GM23338 (cell line): Measurements from ENCODE around the gene TYW1. TPM values are rescaled to one million over a fixed set of nuclear protein-coding genes. Genes with fewer than 3 reads are reported as not detected.
"Not testable (repeated sequence)": the region's sequence is repeated elsewhere in the genome, so short reads cannot be mapped to it uniquely, and the experiment has no call there.

Experiments
- ATAC-seq: fragments of 200-7000 bp; cut with Tn5 transposase; 3 replicates; pipeline ENCODE4 v1.9.1; 2020
- DNase-seq: peaks from one replicate; pipeline ENCODE4 v3.0.0-alpha.2; 2015; ENCODE audit warnings: low spot score
- H2AFZ ChIP-seq: fragments of 200-600 bp; sonication (generic); 2 replicates; pipeline ENCODE4 v1.8.0; 2016; ENCODE audit warnings: antibody characterized with exemption, mild to moderate bottlenecking, moderate library complexity
- H3F3A ChIP-seq: fragments of 200-600 bp; sonication (generic); replicated peaks from 2 replicates; pipeline ENCODE4 v1.8.0; 2017; ENCODE audit warnings: antibody characterized with exemption, mixed run types, low read depth
- H3K27ac ChIP-seq: fragments of 200-600 bp; sonication (generic); 2 replicates; pipeline ENCODE4 v1.6.1; 2016; ENCODE audit warnings: low read depth
- H3K27me3 ChIP-seq: fragments of 200-600 bp; sonication (generic); 2 replicates; pipeline ENCODE4 v1.8.0; 2016; ENCODE audit warnings: mild to moderate bottlenecking, mixed run types, moderate library complexity; ENCODE audit not compliant: insufficient read depth
- H3K36me3 ChIP-seq: fragments of 200-600 bp; sonication (generic); 2 replicates; pipeline ENCODE4 v1.8.0; 2016; ENCODE audit warnings: mild to moderate bottlenecking; ENCODE audit not compliant: insufficient read depth
- H3K4me1 ChIP-seq: fragments of 200-600 bp; sonication (generic); 2 replicates; pipeline ENCODE4 v1.8.0; 2016; ENCODE audit warnings: mild to moderate bottlenecking, moderate library complexity; ENCODE audit not compliant: insufficient read depth
- H3K4me2 ChIP-seq: fragments of 200-600 bp; sonication (generic); 2 replicates; pipeline ENCODE4 v1.7.1; 2017; ENCODE audit warnings: mixed run types
- H3K4me3 ChIP-seq: fragments of 200-600 bp; sonication (generic); 2 replicates; pipeline ENCODE4 v1.6.1; 2016; ENCODE audit warnings: mixed run types
- H3K79me2 ChIP-seq: fragments of 200-600 bp; sonication (generic); replicated peaks from 2 replicates; pipeline ENCODE4 v1.8.0; 2017; ENCODE audit warnings: mild to moderate bottlenecking; ENCODE audit not compliant: insufficient read depth
- H3K9me2 ChIP-seq: fragments of 200-600 bp; sonication (generic); 2 replicates; pipeline ENCODE4 v1.8.0; 2017; ENCODE audit not compliant: insufficient read depth
- H4K20me1 ChIP-seq: fragments of 200-600 bp; sonication (generic); replicated peaks from 2 replicates; pipeline ENCODE4 v1.8.0; 2017; ENCODE audit warnings: mild to moderate bottlenecking; ENCODE audit not compliant: insufficient read depth
- H3K27ac Mint-ChIP-seq: 2 replicates; pipeline ENCODE4 v1.8.0; 2020; ENCODE audit warnings: inconsistent platforms, mild to moderate bottlenecking, moderate library complexity, mixed read lengths
- H3K27me3 Mint-ChIP-seq: 3 replicates; pipeline ENCODE4 v1.8.0; 2022; ENCODE audit warnings: low read depth, mild to moderate bottlenecking, moderate library complexity, mixed read lengths, inconsistent platforms; ENCODE audit not compliant: insufficient read depth, poor library complexity
- H3K36me3 Mint-ChIP-seq: 3 replicates; pipeline ENCODE4 v1.8.0; 2021; ENCODE audit warnings: low read depth, mild to moderate bottlenecking, inconsistent platforms, moderate library complexity, mixed read lengths
- H3K4me1 Mint-ChIP-seq: 3 replicates; pipeline ENCODE4 v1.8.0; 2020; ENCODE audit warnings: mild to moderate bottlenecking, inconsistent platforms, mixed read lengths
- H3K4me3 Mint-ChIP-seq: 3 replicates; pipeline ENCODE4 v1.8.0; 2021; ENCODE audit warnings: moderate library complexity, mild to moderate bottlenecking, inconsistent platforms, mixed read lengths
- H3K9me3 Mint-ChIP-seq: 3 replicates; pipeline ENCODE4 v1.8.0; 2020; ENCODE audit warnings: moderate library complexity, mild to moderate bottlenecking, inconsistent platforms, mixed read lengths
- CREB1 ChIP-seq: fragments of 250-450 bp; sonication (Bioruptor Pico); IDR thresholded peaks from 2 replicates; pipeline ENCODE4 v1.5.0; 2020; ENCODE audit warnings: low read depth, mild to moderate bottlenecking, moderate library complexity
- CTCF ChIP-seq, 2 experiments: fragments of 200-600 bp in 1 of 2; sonication (generic) in 1 of 2; conservative IDR thresholded peaks; 2 replicates each; pipeline versions ENCODE4 v1.5.1 to v1.6.1; 2016 to 2017; ENCODE audit warnings: antibody characterized with exemption in 2 of 2, low read depth in 2 of 2, mild to moderate bottlenecking in 2 of 2, moderate library complexity in 1 of 2
- ETS1 ChIP-seq: IDR thresholded peaks from 2 replicates; pipeline ENCODE4 v1.6.1; 2016; ENCODE audit warnings: antibody characterized with exemption
- EZH2 ChIP-seq: fragments of 200-600 bp; sonication (generic); IDR thresholded peaks from one replicate; pipeline ENCODE4 v1.8.0; 2017; ENCODE audit warnings: antibody characterized with exemption, mild to moderate bottlenecking, low read depth; ENCODE audit not compliant: unreplicated experiment
- EZH2phosphoT487 ChIP-seq: fragments of 200-600 bp; sonication (generic); IDR thresholded peaks from one replicate; pipeline ENCODE4 v1.8.1; 2018; ENCODE audit warnings: antibody characterized with exemption; ENCODE audit not compliant: unreplicated experiment
- JUNB ChIP-seq: IDR thresholded peaks from one replicate; pipeline ENCODE4 v1.6.1; 2016; ENCODE audit warnings: antibody characterized with exemption; ENCODE audit not compliant: unreplicated experiment
- NANOG ChIP-seq: IDR thresholded peaks from 2 replicates; pipeline ENCODE4 v1.6.1; 2016; ENCODE audit warnings: antibody characterized with exemption, borderline replicate concordance
- POLR2AphosphoS5 ChIP-seq: IDR thresholded peaks from 2 replicates; pipeline ENCODE4 v1.6.1; 2016; ENCODE audit warnings: antibody characterized with exemption, low read depth
- REST ChIP-seq: IDR thresholded peaks from one replicate; pipeline ENCODE4 v1.6.1; 2018; ENCODE audit warnings: antibody characterized with exemption; ENCODE audit not compliant: unreplicated experiment
- STAT1 ChIP-seq: IDR thresholded peaks from one replicate; pipeline ENCODE4 v1.6.1; 2016; ENCODE audit warnings: antibody characterized with exemption; ENCODE audit not compliant: unreplicated experiment
- ZNF114 ChIP-seq: fragments of 250-450 bp; sonication (Bioruptor Pico); IDR thresholded peaks from 2 replicates; pipeline ENCODE4 v1.5.0; 2020; ENCODE audit warnings: mild to moderate bottlenecking, moderate library complexity
- ZNF331 ChIP-seq: fragments of 250-450 bp; sonication (Bioruptor Pico); IDR thresholded peaks from 2 replicates; pipeline ENCODE4 v1.5.0; 2020; ENCODE audit warnings: low read depth, mild to moderate bottlenecking, moderate library complexity
- polyA plus RNA-seq: library from polyadenylated mRNA; unstranded; fragments of >200 nt; fragmentation: Nextera tagmentation; extraction: Ambion mirVana; gene quantifications from 2 replicates; pipeline ENCODE4 v1.2.1, GENCODE V29; 2016
- total RNA-seq: library from RNA; depleted of rRNA; stranded (reverse); fragments of >200 nt; shearing (Covaris generic); gene quantifications from 2 replicates; pipeline ENCODE4 v1.2.3, GENCODE V29; 2014

The TYW1 gene
- total and polyA plus RNA-seq, 2 experiments from 2014 or later: 15.2 to 18.1 TPM

GRCh38 chr7:67206452-67206851 lies 209.8 kb downstream of the TYW1 start (continued):
- TF ChIP-seq ZNF114 (CRISPR knock-in tag) (no peak), JUNB (no peak), POLR2AphosphoS5 (no peak), ETS1 (no peak)

GRCh38 chr7:67208656-67209055 lies 212.0 kb downstream of the TYW1 start:
- H3K27me3 ChIP-seq, H3K4me3 Mint-ChIP-seq, H4K20me1 ChIP-seq, H3K79me2 ChIP-seq, H3K36me3 ChIP-seq, H3K9me2 ChIP-seq, H3K4me1 ChIP-seq, ATAC-seq, H3K36me3 Mint-ChIP-seq, H3K4me3 ChIP-seq, H3K4me1 Mint-ChIP-seq, H3K9me3 Mint-ChIP-seq, H3K27me3 Mint-ChIP-seq, H3K4me2 ChIP-seq, DNase-seq, H3K27ac ChIP-seq, H3K27ac Mint-ChIP-seq, H2AFZ ChIP-seq, H3F3A ChIP-seq: not testable (repeated sequence)

- Histone ChIP-seq H3K4me2 (no peak overlapping the region), H4K20me1 (no peaks in the 10 kb centered on the region), H3K4me3 (no peak overlapping the region), H3K27me3 (no peaks in the 10 kb centered on the region), H3K79me2 (no peaks in the 10 kb centered on the region), H3K4me1 (no peaks in the 10 kb centered on the region), H2AFZ (no peak overlapping the region), H3K36me3 (no peaks in the 10 kb centered on the region), H3F3A (no peaks in the 10 kb centered on the region), H3K27ac (no peak overlapping the region), H3K9me2 (no peaks in the 10 kb centered on the region; the same call in 1 of the 2 replicates)
- ATAC-seq: no peak
- Mint-ChIP-seq H3K4me3 (no peak overlapping the region), H3K27me3 (peaks cover 2% of the 10 kb centered on the region), H3K9me3 (no peaks in the 10 kb centered on the region), H3K27ac (no peak overlapping the region), H3K4me1 (no peaks in the 10 kb centered on the region; the same call in 1 of the 3 replicates), H3K36me3 (no peaks in the 10 kb centered on the region)
- TF ChIP-seq EZH2: no peak
- no peak for DNase-seq
Observed at GRCh38 chr7:67209256-67209655, 212.6 kb downstream of the TYW1 start.

GRCh38 chr7:67210567-67210966 lies 213.9 kb downstream of the TYW1 start:
- ATAC-seq (no peak), DNase-seq (no peak)
- Mint-ChIP-seq H3K36me3 (no peaks in the 10 kb centered on the region), H3K4me3 (no peak overlapping the region), H3K27me3 (peaks cover 2% of the 10 kb centered on the region), H3K4me1 (no peaks in the 10 kb centered on the region; the same call in 1 of the 3 replicates), H3K9me3 (no peaks in the 10 kb centered on the region), H3K27ac (no peak overlapping the region)
- no peak overlapping the region for H3K27ac ChIP-seq
- H4K20me1 ChIP-seq: no peaks in the 10 kb centered on the region
- no peaks in the 10 kb centered on the region for H3F3A ChIP-seq
- H3K4me2 ChIP-seq: no peak overlapping the region
- no peak overlapping the region for H3K4me3 ChIP-seq
- H3K36me3 ChIP-seq: no peaks in the 10 kb centered on the region
- H3K9me2 ChIP-seq: no peaks in the 10 kb centered on the region; the same call in 1 of the 2 replicates
- H3K79me2 ChIP-seq: no peaks in the 10 kb centered on the region
- no peaks in the 10 kb centered on the region for H3K4me1 ChIP-seq
- H2AFZ ChIP-seq: no peak overlapping the region
- no peaks in the 10 kb centered on the region for H3K27me3 ChIP-seq
- TF ChIP-seq ZNF331 (no peak), REST (no peak), POLR2AphosphoS5 (no peak), CREB1 (CRISPR knock-in tag) (no peak), NANOG (no peak), EZH2 (no peak), CTCF (conservative IDR thresholded peaks at IDR 0.05; ENCODE audit: low read depth in 2 of 2) (no peak), EZH2phosphoT487 (no peak), JUNB (no peak), STAT1 (no peak)
